Stimulated activated CD4-positive, alpha-beta T cell treated with anti-CD3 and anti-CD28 coated beads, Interleukin-4, amount 100 ng/mL, for 48 hours (primary cell): ENCODE results near the gene PIGB.
"Not testable (repeated sequence)": the region's sequence is repeated elsewhere in the genome, so short reads cannot be mapped to it uniquely, and the experiment has no call there.

ENCODE experiments used
- DNase-seq, 2 donors: peaks; one replicate each; pipeline ENCODE4 v3.0.0-alpha.2; 2020; ENCODE audit warnings: low read depth in 2 of 2

The PIGB gene

DNA sequence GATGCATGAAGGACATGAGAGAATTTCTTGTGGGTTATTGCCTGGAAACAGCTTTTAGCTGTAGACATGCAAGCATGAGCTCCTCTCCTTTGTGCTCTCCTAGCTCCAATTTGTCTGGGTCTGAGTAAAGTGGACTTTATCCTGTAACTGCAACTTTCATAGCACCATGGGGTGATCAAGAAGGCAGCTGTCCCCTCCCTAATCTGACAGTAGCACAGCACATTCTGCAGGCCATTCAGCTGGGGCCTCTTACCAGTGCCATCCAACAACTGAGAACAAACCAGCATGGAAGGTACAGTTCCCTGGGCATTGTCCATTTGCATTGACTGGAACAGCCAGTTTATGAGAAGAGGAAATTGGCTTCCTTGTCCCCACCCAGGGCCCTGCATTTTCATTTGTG lies 21.7 kb upstream of the PIGB start:
- no peak for DNase-seq

DNA sequence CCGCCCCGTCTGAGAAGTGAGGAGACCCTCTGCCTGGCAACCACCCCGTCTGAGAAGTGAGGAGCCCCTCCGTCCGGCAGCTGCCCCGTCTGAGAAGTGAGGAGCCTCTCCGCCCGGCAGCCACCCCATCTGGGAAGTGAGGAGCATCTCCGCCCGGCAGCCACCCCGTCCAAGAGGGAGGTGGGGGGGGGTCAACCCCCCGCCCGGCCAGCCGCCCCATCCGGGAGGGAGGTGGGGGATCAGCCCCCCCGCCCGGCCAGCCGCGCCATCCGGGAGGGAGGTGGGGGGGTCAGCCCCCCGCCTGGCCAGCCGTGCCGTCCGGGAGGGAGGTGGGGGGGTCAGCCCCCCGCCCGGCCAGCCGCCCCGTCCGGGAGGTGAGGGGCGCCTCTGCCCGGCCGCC lies 16.2 kb upstream of the PIGB start:
- DNase-seq = not testable (repeated sequence)

DNA sequence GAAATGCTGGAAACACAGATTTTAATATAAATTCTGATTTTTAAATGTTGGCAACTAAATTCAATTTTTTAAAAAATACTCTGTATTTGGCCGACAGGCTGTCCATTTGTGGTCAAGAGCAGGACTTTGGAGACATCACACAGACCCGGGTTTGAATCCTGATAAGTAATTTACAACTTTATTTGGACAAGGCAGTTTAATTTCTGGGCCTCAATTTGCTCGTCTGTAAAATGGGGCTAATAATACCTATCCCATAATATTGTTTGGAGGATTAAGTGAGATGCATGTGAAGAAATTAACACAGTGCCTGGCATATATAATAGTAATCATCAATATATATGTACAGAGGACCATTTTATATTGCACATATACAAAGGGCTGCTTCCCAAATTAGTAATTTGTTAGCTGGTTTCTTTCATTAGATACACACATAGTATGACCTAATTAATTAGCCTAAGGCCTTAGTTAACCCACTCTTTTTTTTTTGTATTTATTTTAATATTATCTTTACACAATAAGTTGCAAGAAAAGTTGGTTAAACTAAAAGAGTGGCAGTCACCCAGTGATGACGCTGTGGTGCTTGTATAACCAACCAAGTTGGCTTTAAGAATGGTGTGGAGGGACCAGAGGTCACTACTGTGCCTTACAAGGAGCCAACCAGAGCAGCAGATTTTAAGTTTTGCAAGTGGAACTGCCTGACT lies 665 bp downstream of the PIGB start:
- no peak for DNase-seq

DNA sequence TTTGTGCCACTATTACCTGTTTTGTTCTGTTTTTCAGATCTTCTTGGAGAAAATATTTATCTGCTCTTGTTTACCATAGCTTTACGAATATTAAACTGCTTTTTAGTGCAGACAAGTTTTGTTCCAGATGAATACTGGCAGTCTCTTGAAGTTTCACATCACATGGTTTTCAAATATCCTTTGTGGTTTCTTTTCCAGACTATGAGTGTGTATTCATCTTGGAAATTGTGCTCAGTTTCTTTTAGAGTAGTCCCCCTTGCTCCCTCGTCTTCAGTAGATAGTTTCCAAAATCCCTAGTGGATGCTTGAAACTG lies 1.2 kb downstream of the PIGB start:
- DNase-seq = no peak

DNA sequence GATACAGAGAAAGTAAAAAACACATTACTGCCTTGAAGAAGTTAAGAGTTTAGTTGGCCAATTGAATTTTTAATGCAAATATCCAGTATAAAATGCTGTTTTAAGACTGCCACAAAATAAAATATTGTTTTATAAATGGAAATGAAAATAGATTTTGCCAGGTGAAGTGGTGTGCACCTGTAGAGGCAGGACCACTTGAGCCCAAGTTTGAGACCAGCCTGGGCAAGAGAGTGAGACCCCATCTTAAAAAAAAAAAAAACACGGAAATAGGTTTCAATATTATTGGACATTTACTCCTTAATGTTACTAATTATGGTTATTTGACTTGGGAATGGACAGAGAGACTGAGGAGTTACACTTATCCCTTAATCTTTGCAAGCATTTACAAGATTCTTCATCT lies 1.9 kb downstream of the PIGB start:
- no peak for DNase-seq

DNA sequence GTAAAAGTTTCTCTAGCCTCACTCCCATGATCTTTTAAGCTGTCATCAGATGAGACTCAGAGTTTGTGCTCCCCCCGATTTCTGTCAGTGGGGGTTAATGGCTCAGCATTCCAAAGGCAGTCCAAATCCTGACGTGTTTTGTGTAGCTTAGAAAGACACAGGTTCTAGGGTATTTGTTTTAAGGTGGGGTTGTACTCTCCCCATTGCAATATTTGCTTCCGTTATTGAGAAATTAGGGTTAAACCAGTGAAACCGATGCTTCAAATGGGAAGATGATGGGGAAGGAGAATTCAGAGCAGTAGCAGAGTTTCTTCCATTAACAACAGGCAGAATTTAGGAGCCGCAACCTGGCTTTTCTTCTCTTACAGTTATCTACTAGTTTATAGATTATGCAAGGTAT lies 3.4 kb downstream of the PIGB start:
- no peak for DNase-seq

DNA sequence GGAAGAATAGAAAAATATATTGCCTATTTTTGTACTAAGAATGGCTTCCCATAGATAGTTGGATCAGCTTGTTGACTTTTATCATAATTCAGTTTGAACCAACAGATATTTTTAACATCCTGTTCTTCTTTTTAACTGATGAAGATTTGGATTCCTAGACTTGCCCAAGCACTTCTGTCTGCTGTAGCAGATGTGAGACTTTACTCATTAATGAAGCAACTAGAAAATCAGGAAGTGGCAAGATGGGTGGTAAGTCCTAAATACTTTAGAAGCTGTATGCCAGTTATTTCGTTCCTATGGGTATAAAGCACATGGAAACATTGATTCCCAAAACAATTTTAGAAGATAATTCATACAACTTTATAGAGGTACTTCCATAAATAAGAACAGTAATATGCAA lies 8.4 kb downstream of the PIGB start:
- no peak for DNase-seq

DNA sequence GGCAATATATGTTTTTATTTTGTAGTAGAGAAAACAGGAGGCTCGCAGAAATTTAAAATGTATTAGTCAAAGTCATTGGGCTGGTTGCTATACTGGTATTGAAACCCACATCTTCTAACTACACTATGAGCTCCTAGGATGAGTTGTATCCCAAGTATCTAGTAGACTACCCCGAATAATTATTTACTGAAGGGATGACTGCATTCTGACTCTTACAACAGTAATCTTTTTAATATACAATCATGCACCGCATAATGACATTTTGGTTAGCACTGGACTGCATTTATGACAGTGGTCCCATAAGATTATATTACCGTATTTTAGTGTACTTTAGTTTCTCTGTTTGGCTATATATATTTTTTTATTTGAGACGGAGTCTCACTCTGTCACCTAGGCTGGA lies 15.3 kb downstream of the PIGB start:
- DNase-seq = no peak

DNA sequence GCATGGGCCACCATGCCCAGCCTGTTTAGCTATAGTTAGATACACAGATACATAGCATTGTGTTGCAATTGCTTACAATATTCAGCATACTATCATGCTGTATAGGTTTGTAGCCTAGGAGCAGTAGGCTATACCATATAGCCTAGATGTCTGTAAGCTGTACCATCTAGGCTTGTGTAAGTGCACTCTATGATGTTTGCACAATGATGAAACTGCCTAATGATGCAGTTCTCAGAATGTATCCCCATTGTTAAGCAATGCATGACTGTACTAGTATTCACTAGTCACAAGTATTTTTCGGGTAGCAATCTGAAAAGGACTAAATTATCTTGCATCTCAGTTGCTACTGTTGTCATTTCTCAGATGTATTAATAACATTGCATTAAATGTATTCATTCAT lies 16.0 kb downstream of the PIGB start:
- DNase-seq = no peak

DNA sequence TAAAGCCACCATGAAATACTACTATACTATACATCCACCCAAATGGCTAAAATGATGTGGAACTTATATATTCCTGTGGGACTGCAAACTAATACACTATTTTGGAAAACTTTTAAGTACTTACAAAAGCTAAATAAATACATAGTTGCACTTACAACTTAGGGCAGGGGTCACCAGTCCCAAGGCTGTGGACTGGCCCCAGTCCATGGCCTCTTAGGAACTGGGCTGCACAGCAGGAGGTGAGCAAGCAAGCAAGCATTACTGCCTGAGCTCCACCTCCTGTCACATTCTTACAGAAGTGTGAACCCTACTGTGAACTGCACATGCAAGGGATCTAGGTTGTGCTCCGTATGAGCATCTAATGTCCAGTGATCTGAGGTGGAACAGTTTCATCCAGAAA lies 18.1 kb downstream of the PIGB start:
- no peak for DNase-seq

DNA sequence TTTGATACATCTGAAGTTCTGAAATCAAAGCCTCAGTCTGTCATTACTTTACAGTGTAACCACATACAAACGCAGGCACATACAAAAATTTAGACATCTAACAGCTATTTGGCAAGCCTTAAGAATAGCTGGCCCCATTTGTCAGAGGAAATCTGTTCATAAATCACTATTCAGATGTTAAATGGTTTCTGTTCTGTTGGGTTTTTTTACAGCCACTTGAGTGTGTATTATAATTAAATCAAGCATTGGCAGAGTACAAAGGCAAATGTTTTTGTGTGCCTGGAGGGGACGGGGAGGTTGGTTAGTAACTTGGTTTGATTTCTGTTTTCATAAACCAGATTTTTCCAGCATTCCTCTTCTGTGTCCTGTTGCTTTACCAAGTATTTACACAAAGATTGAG lies 24.1 kb downstream of the PIGB start:
- DNase-seq = no peak

DNA sequence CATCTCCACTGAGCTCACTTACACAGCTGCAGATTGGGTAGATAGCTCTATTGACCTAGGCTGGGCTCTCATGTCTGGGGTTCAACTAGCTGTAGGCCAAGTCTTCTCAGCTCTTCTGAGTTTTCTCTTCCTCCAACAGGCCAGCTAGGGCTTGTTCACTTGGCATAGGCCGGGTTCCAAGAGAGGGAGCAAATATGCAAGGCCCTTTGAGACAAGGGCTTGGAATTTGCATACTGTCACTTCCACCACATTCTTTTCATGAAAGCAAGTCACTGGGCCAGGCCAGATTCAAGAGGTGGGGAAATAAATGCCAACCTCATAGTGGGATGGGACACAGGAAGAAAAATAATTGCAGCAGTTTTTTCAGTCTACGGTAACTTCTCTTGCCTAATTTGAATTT lies 25.2 kb downstream of the PIGB start:
- DNase-seq = no peak

DNA sequence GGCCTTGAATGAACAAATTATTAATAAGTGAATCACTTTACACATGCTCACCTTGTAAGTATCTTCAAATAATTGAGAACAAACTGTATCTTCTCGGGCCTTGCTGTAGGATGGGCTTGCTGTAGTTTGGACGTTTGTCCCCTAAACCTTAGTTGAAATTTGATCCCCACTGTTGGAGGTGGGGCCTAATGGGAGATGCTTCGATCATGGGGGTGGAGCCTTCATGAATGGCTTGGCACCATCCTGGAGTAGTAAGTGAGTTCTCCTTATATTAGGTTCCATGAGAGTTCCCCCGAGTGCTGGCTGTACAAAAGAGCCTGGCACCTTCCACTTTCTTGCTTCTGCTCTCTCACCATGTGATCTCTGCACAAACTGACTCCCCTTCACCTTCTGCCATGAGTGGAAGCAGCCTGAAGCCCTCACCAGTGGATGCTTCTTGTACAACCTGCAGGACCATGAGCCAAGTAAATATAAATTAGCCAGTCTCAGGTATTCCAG lies 29.3 kb downstream of the PIGB start:
- DNase-seq = no peak

DNA sequence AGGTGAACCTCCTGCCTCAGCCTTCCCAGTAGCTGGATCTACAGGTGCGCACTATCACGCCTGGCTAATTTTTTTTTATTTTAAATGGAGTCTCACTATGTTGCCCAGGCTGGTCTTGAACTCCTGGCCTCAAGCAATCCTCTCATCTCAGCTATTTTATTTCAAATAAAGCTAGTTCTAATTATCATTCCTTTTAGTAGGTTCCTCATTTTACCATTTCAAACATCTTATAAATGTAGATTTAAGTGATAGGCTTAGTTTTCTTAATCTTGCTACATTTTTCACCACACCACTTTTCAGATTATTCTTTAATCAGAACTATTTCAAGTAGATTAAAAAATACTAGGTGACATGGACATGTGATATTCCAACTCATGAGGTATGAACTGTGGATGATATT lies 30.3 kb downstream of the PIGB start:
- no peak for DNase-seq

DNA sequence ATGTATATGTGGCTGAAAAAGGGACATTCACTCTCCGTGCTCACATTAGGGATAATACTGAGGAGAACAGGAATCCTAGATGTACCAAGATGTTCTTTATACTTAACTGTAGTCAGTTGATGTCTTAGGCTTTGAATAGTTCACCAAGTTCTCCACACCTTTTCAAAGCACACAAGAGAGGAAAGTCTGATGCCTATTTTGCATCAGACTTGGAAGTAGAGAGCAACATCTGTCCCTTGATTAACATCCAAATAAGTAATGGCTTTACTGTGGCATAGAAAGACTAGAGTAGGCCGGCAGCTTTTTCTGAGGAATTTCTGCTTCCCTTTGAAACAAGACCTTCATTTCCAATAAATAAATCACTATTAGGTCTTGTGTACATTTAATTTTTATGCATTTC lies 34.0 kb downstream of the PIGB start:
- no peak for DNase-seq

DNA sequence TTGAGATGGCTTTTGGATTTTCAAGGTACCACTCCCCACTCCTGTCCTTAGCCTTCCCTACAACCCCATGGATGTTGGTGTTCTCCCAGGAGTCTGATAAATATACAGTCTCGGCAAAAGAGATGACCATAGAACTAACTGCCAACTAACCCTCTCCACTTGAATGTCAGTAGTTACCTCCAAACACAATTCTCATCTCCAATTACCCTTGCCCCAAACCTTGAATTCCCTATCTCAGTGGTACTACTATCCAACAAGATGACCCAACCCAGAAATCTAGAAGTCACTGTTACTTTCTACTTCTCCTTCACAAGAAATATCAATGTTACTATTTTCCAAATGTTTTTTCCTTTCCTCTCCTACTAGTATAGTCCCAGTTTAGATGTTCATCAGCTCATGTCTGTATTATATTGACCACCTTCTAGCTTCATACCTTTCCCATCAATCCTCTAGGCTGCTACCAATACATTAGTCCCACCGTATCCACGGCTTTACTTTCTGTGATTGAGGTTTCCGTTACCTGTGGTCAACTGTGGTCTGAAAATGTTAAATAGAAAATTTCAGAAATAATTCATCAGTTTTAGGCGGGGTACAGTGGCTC lies 38.1 kb downstream of the PIGB start:
- DNase-seq = no peak

DNA sequence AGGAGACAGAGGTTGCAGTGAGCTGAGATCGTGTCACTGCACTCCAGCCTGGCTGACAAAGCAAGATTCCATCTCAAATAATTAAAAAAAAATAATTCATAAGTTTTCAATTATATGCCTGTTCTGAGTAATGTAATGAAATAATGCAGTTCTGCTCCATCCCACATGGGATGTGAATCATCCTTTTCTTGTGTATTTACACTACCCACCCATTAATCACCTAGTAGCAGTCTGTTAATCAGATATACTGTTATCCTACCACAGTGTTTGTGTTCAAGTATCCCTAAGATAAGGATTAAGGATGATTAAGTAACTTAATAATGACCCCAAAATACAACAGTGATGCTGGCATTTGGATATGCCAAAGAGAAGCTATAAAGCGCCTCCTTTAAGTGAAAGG lies 38.8 kb downstream of the PIGB start:
- DNase-seq = no peak

DNA sequence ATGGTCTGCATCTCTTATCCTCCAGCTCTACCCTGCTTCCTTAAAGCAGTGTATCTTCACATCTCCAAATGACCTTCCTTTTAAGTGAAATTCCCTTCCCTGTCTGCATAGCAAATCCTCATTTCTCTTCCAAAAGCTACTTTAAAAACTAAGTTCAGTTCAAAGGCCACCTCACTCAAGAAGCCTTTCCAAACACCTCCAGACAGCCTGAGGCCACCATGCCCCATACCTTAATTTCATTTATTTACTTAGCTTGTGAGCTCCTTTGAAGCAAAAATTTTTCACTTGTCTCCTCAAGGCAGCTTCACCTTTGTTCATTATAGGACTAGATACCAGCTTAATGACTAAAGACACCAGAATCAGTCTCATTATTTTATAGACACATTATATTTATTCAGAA lies 39.4 kb downstream of the PIGB start:
- no peak for DNase-seq

DNA sequence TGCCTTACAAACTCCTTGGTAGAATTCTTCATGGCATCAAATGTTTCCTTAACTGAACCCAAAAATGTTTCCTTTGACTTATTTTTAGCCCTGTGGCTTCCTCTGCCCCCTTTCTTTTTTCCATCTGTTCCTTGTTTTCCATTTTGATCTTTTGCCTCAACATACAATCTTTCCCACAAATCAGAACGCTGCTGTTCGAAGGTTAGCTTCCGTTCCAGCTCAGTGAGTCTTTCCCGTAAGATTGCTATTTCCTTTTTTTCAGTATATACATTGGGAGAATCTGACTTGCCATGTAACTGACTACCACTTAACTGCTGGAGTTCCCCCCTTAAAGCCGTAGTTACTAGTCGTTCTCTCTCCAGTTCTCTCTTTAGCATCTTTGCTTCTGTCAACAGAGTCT lies 41.2 kb downstream of the PIGB start:
- no peak for DNase-seq

DNA sequence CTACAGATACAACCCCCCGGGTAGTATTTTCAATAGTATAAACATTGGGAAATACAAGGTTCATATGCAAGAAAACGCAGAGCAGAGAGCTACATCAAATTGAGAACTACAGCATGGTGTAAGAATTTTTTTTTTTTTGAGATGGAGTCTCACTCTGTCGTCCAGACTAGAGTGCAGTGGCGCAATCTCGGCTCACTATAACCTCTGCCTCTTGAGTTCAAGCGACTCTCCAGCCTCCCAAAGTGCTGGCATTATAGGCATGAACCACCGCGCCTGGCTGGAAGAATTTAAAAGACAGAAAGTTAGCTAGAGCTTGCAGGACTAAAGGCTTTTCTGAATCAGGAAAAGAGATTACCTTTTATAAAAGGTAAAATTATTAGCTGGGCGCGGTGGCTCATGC lies 42.0 kb downstream of the PIGB start:
- DNase-seq = no peak

DNA sequence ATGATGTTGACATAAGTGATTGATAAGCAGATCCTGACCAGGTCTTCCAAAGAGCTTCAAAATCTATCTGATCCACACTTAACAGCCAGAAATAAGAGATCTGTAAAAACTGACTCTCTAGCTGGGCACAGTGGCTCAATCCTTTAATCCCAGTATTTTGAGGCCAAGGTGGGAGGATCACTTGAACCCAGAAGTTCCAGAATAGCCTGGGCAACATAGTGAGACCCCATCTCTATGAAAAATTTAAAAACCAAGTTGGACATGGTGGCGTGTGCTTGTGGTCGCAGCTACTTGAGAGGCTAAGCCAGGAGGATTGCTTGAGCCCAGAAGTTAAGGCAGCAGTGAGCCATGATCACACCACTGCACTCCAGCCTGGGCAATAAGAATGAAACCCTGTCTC lies 43.6 kb downstream of the PIGB start:
- DNase-seq = no peak

DNA sequence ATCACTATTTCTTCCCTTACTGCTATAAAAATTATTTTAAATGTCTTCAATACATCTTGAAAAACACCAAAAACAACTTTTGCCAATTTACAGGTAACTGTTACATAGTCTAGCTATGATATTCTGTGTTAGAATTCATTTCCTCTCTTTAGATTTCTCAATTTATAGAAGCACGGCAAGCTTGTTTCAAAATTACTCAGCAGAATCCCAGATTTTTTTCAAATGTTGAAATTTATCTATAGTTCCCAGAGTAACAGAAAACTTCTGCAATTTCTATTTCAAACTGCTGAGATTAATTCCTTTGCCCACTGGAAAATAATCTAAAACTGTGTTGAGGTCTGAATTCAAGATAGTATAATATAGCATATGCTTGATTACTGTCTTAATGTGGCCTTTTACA lies 48.0 kb downstream of the PIGB start:
- no peak for DNase-seq

DNA sequence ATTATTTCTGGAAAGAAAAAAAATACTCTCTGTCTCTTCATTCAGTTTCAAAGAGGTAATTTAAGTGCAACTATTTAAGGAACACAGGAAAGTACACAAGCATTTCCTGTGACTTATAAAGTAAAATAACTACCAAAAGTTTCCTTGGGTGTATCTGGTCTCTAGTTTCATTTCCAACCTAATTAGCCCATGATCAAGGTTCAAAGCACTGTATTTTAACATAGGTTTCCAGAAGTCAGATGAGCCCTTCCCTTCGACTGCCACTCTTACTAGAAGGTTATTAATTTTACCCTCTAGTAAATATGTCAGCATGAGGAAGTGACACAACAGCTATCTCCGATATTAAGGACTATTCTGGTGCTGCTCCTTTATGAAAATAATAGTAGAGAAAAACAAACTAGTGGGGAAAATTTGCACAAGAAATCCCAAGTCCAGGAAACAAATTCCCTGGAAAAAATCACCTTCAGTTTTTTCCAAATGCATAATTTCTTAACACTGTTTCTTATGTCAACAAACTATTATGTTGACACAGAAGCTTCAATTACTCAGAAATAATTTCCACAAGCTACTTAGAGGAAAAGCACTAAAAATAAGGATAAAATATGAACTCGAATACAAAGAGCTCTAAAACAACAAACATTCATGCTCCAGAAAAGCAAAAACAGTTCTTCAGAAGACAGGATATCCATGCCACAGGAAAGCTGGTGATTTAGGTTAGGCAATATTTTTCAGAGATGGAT lies 53.8 kb downstream of the PIGB start:
- no peak for DNase-seq
